Measurements from ENCODE around the gene ATP1A2.

The ATP1A2 gene

DNA sequence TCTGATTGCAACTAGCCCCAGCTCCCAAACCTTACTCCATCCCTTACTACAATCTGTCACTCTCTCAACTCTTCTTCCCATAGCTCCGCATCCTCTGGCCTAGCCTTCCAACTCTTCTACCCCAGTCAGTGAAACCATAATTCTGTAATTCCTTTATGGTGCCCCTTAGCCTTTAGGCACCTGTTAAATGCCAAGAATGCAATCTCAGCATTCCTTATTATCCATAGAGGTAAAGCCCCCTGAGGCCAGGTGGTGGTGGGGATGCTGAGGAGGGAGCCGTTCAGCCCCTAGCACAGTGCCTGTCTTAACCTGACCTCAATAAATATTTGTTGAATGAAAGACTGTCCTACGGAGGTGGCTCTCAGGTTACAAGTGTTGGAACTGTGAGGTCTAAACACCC, 14.0 kb downstream of the ATP1A2 start:
- Histone ChIP-seq H3K4me3 (ENCODE audit: low read length) (no peak overlapping the region), H3K79me2 (ENCODE audit: low read length) (no peaks in the 10 kb centered on the region), H3K4me1 (ENCODE audit: low read length) (peaks cover 8% of the 10 kb centered on the region), H3K4me2 (ENCODE audit: low read length) (no peak overlapping the region), H4K20me1 (ENCODE audit: insufficient read depth, low read length) (no peaks in the 10 kb centered on the region), H3K36me3 (replicated peaks; ENCODE audit: low read depth, low read length) (no peaks in the 10 kb centered on the region), H3K27me3 (ENCODE audit: low read depth, low read length) (peaks cover 18% of the 10 kb centered on the region; the same call in 1 of the 2 replicates), H3K9me3 (ENCODE audit: insufficient read depth, low read length) (no peaks in the 10 kb centered on the region), H3K9ac (ENCODE audit: low read length) (no peak overlapping the region), H2AFZ (ENCODE audit: low read depth, low read length) (no peak overlapping the region), H3K27ac (ENCODE audit: low read length) (no peak overlapping the region)
- no peak for TF ChIP-seq EZH2phosphoT487 (IDR thresholded peaks at IDR 0.05; ENCODE audit: low read depth)
- TF ChIP-seq, protein P1, sequence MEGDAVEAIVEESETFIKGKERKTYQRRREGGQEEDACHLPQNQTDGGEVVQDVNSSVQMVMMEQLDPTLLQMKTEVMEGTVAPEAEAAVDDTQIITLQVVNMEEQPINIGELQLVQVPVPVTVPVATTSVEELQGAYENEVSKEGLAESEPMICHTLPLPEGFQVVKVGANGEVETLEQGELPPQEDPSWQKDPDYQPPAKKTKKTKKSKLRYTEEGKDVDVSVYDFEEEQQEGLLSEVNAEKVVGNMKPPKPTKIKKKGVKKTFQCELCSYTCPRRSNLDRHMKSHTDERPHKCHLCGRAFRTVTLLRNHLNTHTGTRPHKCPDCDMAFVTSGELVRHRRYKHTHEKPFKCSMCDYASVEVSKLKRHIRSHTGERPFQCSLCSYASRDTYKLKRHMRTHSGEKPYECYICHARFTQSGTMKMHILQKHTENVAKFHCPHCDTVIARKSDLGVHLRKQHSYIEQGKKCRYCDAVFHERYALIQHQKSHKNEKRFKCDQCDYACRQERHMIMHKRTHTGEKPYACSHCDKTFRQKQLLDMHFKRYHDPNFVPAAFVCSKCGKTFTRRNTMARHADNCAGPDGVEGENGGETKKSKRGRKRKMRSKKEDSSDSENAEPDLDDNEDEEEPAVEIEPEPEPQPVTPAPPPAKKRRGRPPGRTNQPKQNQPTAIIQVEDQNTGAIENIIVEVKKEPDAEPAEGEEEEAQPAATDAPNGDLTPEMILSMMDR (IDR thresholded peaks at IDR 0.05; ENCODE audit: low read depth, low read length): no peak

DNA sequence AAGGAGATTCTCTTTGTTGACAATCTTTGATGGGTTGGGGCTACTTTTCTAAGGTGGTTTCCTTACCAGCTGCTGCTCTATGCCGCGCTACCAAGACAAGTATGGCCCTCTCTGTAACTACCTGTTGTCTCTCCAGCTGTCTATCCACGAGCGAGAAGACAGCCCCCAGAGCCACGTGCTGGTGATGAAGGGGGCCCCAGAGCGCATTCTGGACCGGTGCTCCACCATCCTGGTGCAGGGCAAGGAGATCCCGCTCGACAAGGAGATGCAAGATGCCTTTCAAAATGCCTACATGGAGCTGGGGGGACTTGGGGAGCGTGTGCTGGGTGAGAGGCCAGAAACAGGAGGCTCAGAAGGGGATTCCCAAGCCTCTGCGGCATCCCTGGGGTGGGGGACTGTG, 14.4 kb downstream of the ATP1A2 start:
- Histone ChIP-seq H3K9ac (ENCODE audit: low read length) (no peak overlapping the region), H3K36me3 (replicated peaks; ENCODE audit: low read depth, low read length) (no peaks in the 10 kb centered on the region)
- no peak for TF ChIP-seq EZH2phosphoT487 (IDR thresholded peaks at IDR 0.05; ENCODE audit: low read depth)
- TF ChIP-seq, protein P1 (IDR thresholded peaks at IDR 0.05; ENCODE audit: low read depth, low read length): no peak

DNA sequence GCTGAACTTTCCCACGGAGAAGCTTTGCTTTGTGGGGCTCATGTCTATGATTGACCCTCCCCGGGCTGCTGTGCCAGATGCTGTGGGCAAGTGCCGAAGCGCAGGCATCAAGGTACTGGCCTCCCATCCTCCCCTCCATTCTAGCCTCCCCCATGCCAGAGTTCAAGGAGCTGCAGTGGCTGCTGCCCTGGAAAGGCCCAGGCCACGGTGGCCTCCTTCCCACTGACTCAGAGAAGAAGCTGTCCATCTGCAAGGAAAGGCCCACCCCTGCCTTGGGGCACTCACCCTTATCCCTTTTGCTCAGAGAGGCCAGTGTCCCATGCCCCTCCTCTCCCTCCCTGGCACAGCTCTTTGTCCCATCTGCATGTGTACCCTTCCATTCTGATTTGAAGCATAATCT, 14.9 kb downstream of the ATP1A2 start:
- no peaks in the 10 kb centered on the region for H3K9me3 ChIP-seq (ENCODE audit: insufficient read depth, low read length)
- H3K27me3 ChIP-seq (ENCODE audit: low read depth, low read length): peaks cover 18% of the 10 kb centered on the region; the same call in 1 of the 2 replicates
- H2AFZ ChIP-seq (ENCODE audit: low read depth, low read length): no peak overlapping the region
- no peak overlapping the region for H3K4me3 ChIP-seq (ENCODE audit: low read length)
- no peaks in the 10 kb centered on the region for H3K79me2 ChIP-seq (ENCODE audit: low read length)
- no peaks in the 10 kb centered on the region for H3K36me3 ChIP-seq (replicated peaks; ENCODE audit: low read depth, low read length)
- no peaks in the 10 kb centered on the region for H4K20me1 ChIP-seq (ENCODE audit: insufficient read depth, low read length)
- peaks cover 17% of the 10 kb centered on the region for H3K4me1 ChIP-seq (ENCODE audit: low read length)
- TF ChIP-seq, protein P1 (IDR thresholded peaks at IDR 0.05; ENCODE audit: low read depth, low read length): no peak
- TF ChIP-seq EZH2phosphoT487 (IDR thresholded peaks at IDR 0.05; ENCODE audit: low read depth): no peak
- no peak overlapping the region for H3K27ac ChIP-seq (ENCODE audit: low read length)
- no peak overlapping the region for H3K4me2 ChIP-seq (ENCODE audit: low read length)
- no peak overlapping the region for H3K9ac ChIP-seq (ENCODE audit: low read length)

More for the DNA sequence above, 14.4 kb downstream of the ATP1A2 start:
- no peak overlapping the region for H2AFZ ChIP-seq (ENCODE audit: low read depth, low read length)
- no peaks in the 10 kb centered on the region for H3K9me3 ChIP-seq (ENCODE audit: insufficient read depth, low read length)
- H3K4me3 ChIP-seq (ENCODE audit: low read length): no peak overlapping the region
- no peak overlapping the region for H3K27ac ChIP-seq (ENCODE audit: low read length)
- peaks cover 18% of the 10 kb centered on the region; the same call in 1 of the 2 replicates for H3K27me3 ChIP-seq (ENCODE audit: low read depth, low read length)
- H4K20me1 ChIP-seq (ENCODE audit: insufficient read depth, low read length): no peaks in the 10 kb centered on the region
- peaks cover 12% of the 10 kb centered on the region for H3K4me1 ChIP-seq (ENCODE audit: low read length)
- H3K4me2 ChIP-seq (ENCODE audit: low read length): no peak overlapping the region
- no peaks in the 10 kb centered on the region for H3K79me2 ChIP-seq (ENCODE audit: low read length)

DNA sequence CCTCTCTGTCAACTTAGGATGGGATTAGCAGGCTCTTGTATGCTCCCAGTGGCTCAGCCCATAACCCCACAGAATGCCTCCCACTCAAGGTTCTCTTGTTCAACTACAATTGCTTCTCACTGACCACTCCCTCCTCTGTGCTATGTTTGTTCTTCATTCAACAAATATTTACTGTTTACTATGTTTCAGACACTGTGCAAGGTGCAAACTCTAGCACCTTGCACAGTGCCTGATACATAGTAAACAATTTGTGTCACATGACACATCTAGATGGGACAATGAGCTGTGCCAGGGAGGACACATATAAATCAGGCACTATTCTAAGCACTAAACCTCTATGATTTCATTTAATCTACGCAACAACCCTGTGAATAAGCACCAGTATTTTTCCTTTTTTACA, 15.4 kb downstream of the ATP1A2 start:
- no peak overlapping the region for H2AFZ ChIP-seq (ENCODE audit: low read depth, low read length)
- H3K36me3 ChIP-seq (replicated peaks; ENCODE audit: low read depth, low read length): no peaks in the 10 kb centered on the region
- H4K20me1 ChIP-seq (ENCODE audit: insufficient read depth, low read length): no peaks in the 10 kb centered on the region
- peaks cover 18% of the 10 kb centered on the region for H3K4me1 ChIP-seq (ENCODE audit: low read length)
- no peaks in the 10 kb centered on the region for H3K79me2 ChIP-seq (ENCODE audit: low read length)
- no peak overlapping the region for H3K4me2 ChIP-seq (ENCODE audit: low read length)
- no peak overlapping the region for H3K4me3 ChIP-seq (ENCODE audit: low read length)
- H3K9ac ChIP-seq (ENCODE audit: low read length): no peak overlapping the region
- TF ChIP-seq EZH2phosphoT487 (IDR thresholded peaks at IDR 0.05; ENCODE audit: low read depth): no peak
- TF ChIP-seq, protein P1 (IDR thresholded peaks at IDR 0.05; ENCODE audit: low read depth, low read length): no peak
- H3K9me3 ChIP-seq (ENCODE audit: insufficient read depth, low read length): no peaks in the 10 kb centered on the region
- H3K27ac ChIP-seq (ENCODE audit: low read length): no peak overlapping the region
- peaks cover 18% of the 10 kb centered on the region; the same call in 1 of the 2 replicates for H3K27me3 ChIP-seq (ENCODE audit: low read depth, low read length)

Measured in OCI-LY3 (cell line).